Suppressor macrophage treated with lipopolysaccharide for 4 hours (primary cell): ENCODE measurements around the gene PAX7.
A peak's percentile ranks its signal among the peaks of the same experiment; 100 is the strongest.
"Not testable (repeated sequence)": the region's sequence is repeated elsewhere in the genome, so short reads cannot be mapped to it uniquely, and the experiment has no call there.

ENCODE experiments used
- DNase-seq: peaks from one replicate; pipeline ENCODE4 v3.0.0-alpha.2; 2020

Gene PAX7

DNA sequence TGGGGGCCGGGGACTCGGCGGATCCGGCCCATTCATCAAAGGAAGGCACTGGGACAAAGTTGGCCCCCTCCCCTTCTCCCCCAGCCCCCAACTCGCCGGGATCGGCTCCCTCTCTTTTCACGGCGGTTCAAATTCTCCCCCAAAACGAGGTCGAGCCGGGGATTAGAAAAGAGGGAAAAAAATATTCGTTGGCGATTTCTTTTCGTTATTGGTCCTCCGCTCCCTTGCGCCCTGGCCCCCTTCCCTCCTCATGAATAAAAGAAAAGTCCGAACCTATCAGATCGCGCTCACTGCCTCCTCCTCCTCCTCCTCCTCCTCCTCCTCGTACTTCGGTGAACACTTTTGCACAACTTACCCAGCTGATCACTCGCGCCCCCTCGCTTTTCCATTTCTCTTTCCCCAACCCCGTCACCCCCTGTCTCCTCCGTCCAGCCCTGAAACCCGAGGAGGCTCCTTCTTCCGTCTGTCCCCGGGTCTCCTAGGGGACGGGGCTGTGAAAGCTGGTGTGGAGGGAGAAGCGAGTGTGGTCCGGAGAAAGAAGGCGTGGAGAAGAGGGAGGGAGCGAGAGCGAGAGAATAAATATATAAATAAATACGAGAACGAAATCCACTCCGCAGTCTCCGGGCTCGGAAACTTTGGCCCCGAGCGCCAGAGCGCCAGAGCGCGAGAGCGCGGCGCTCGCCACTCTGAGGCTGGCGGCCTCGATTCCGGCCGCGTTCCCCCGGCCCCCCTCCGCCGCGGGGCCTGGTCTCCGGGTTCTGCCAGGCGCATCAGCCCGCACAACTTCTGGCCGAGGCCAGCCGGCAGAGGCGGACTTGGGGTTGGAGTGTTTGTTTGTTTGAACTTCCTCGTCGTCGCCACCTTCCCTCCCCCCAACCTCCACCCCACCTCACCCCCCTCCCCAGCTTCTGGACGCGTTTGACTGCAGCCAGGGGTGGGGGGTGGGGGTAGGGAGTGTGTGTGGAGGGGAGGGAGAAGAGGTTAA, at the start of gene PAX7:
PAX7 (plus strand) TSS at position 336 of the 985 bp plus-strand sequence. CDS start 758 bp downstream, outside the sequence.
- no peak for DNase-seq

DNA sequence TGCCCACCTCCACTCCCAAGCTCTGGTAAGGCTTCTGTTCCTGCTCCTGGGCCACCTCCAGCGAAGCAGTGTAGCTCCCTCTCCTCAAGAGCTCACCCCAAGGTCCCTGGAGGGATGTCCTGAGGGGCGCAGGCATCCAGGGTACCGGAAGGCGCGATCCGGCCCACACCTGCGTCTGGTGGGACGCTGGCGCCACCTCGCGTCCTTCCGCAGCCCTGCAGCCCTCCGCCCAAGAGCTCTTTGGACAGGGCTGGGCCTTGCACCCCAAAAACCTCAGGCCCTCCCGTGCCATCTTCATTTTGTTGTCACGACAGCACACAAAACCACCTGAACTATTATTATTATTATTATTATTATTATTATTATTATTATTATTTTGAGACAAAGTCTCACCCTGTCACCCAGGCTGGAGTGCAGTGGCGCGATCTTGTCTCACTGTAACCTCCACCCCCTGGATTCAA, 49.2 kb upstream of the PAX7 start:
- DNase-seq, result peak; percentile 23

DNA sequence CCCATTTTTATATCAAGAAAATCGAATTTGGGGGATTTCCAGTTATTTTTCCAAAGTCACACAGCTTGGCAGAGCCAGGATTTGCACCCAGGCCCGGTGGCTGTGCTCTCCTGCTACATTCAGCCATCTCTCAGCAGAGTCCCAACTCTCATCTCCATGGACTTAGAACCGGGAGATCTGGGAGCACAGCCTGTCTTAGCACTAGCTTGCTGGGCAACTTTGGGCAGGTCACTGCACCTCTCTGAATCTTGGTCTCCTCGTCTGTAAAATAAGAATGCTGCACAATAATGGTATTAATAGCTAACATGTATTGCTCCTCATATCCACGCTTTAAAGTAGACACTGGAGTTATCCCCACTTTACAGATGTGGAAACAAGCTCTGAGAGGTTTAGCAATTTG, 47.8 kb upstream of the PAX7 start:
- no peak for DNase-seq

DNA sequence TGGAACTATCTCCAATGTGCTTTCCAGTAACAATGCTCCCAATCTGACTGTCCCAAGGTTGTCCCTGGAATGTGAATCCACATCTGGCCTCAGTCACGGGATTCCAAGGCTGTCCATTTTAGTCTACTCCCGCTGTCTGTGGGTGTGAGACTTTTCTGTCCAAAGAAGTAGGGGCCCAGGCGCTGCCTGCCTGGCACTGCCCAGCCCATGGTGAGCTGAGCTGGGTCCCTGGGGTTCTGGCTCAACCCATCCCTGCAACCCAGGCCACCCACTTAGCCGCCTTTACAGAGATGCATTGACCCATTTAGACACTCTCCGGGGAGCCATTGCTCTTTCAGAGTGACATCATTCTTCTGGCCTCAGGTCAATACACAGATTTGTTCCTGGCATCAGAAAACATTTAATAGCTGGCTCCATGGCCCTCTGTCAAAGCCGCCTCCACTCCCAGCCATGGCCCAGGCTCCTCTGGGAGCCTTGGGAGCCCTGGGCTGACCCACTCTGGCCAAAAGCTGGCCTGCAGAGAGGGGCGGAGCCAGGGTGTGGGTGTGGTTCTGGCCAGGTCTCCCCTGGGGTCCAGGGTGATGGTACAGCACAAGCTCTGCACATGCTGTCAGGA, 47.2 kb upstream of the PAX7 start:
- no peak for DNase-seq

DNA sequence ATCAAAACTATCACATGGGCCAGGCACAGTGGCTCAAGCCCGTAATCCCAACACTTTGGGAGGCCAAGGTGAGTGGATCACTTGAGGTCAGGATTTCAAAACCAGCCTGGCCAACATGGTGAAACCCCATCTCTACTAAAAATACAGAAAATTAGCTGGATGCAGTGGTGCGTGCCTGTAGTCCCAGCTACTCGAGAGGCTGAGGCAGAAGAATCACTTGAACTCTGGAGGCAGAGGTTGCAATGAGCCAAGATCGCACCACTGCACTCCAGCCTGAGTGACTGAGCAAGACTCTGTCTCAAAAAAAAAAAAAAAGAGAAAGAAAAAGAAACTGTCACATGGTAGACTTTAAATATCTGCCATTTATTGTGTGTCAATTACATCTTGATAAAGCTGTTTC, 44.6 kb upstream of the PAX7 start:
- not testable (repeated sequence) for DNase-seq

DNA sequence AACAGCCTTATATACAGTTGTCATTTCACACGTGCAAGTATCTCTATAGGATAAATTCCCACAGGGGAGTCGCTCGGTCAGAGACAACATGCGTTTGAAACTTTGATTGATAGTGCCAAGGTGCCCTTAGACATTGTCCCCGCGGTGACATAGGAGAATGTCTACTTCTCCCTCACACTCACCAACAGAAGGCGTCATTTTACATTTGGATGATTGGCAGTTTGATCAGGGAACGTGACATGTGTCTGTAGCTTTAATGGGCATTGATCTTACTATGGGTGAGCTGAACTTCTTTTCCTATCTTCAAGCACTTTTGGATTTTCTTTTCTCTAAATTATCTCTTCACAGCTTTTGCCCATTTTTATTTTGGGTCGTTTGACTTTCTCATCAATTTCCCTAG, 42.6 kb upstream of the PAX7 start:
- DNase-seq, result no peak

DNA sequence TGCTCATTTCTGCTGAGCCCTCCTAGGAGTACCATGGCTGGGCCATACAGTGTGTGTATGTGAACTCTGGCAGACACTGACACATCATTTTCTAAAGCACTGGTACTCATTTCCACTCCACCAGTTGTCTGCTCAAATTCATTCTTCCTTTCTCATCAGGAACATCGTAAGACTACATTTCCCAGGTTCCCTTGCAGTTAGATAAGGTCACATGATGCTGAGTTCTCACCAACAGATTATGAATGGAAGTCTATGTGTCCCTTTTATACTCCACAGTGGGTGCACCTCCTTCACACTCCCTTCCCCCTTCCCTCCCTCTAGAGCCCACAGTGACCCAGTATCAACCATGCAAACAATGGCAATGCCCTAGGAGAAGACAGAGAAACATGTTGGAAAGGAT, 38.3 kb upstream of the PAX7 start:
- DNase-seq, result no peak

DNA sequence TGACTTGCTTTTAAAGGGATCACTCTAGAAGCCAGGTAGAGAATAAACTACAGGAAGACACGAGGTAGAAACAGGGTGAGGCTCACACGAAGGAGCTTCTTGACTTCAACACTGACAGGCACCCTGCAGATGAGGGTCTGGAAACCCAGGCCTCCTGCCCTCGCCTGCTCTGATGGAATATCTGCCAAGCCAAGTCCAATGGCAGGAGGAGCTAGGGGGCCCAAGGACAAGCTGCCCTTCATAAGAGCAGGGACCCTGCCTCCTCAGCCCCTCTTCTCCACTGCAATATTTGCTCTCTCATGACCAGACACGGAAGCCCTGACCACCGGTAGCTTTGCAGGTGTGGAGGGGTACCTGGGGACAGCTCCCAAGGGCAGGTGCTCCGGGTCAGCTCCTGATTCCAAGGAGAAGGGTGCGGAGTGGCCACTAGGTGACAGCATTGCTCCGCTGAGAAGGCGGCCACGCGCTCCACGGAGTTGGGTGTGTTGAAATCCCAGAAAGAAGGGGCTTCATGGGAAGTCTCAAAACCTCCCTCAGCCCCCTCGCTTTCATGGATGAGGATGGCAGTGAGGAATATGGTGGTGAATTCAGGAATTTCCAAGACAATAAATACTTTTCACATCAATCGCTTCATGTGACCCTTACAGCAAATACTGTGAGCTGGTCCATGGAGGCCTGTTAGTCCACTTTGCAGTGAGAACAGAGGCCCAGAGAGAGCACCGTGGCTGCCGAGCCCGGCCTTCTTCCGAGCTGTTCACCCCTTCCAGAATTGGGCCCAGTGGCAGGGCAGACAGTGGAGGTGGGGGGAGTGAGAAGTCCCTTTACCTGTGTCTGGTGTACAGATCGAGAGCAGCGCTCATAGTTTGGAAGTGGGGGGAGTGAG, 33.2 kb upstream of the PAX7 start:
- DNase-seq, result peak; percentile 42

DNA sequence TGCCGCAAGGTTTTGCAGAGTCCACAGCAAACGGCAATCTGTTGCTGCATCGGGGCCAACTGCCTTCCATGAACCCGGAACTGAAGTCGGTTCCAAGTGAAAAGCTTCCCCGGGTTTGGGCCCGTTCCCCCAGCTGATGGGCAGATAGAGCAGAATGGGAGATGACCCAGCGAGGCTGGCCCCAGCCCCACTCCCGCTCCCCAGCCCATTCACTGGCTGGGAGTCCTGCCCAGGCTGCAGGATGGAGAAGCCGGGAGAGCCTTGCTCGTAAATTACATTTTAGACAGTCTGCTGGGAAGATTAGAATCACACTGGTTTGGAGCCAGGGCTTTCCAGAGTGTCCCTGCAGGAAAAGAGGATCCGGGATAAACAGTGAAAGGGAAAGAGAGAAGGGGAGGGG, 31.6 kb upstream of the PAX7 start:
- DNase-seq, result no peak

DNA sequence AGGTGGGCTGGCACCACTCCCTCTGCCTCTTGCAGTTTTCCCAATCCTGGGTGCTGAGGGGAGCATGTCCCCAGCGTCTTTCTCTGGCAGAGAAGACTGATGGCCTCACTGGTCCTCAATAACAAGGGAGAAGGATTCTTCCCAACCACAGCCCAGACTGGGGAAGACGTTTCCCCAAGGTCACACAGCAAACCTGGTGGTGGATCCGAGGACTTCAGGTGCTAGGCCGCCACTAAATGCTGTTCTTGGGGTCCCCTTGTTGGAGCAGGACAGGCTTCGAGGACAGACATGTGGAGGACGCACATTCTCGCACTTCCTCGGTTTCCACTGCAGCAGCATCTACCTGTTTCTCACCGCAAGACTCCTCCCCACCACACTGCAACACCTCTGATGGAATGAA, 30.9 kb upstream of the PAX7 start:
- DNase-seq, result no peak

DNA sequence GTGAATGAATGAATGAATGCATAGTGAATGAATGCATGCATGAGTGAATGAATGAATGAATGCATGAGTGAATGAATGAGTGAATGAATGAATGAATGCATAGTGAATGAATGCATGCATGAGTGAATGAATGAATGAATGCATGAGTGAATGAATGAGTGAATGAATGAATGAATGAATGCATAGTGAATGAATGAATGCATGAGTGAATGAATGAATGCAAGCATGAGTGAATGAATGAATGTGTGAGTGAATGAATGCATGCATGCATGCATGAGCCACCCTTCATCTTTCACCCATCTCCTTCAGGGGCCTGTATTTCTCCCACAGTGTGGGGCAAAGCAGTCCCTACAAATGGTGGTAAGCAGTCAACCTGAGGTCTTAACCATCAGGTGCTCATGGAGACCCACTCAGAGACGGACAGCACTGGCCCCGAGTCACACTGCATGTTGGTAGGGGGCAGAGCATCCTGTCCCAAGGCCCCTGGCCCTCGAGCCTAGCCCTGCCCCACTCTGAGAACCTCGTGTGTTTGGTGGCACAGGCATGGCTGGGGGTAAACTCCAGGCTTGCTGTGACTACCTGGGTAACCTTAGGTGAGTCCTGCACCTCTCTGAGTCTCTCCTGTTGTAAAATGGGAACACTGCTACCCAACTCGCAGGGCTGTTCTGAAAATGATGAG, 28.0 kb upstream of the PAX7 start:
- DNase-seq, result no peak

DNA sequence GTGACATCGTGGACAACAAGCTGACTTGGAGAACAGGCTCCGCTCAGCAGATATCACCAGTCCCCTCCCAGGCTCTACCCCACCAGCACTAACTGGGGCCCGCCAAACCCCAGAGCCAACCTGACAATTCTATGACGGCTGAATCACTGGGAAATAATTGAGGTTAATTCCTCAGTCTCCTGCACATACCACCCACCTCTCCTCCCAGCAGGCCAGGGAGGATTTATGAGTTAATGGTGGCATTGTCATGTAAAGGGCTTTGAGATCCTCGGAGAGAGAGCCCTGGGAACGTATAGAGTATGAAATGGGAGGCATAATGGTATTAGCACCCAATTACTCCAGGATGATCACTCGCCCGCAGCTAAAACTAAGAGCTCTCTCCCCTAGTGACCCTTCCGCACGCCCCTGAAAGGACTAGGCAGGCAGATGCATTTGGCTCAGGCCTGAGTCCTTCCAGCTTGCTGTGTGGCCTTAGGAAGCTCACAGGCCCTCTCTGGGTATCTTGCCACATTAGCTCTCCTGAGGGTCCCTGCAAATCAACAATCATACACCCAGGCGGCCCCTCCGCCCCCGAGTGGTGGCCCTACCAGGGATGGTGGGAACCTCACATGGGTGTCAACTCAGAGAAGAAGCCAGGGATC, 27.3 kb upstream of the PAX7 start:
- no peak for DNase-seq

DNA sequence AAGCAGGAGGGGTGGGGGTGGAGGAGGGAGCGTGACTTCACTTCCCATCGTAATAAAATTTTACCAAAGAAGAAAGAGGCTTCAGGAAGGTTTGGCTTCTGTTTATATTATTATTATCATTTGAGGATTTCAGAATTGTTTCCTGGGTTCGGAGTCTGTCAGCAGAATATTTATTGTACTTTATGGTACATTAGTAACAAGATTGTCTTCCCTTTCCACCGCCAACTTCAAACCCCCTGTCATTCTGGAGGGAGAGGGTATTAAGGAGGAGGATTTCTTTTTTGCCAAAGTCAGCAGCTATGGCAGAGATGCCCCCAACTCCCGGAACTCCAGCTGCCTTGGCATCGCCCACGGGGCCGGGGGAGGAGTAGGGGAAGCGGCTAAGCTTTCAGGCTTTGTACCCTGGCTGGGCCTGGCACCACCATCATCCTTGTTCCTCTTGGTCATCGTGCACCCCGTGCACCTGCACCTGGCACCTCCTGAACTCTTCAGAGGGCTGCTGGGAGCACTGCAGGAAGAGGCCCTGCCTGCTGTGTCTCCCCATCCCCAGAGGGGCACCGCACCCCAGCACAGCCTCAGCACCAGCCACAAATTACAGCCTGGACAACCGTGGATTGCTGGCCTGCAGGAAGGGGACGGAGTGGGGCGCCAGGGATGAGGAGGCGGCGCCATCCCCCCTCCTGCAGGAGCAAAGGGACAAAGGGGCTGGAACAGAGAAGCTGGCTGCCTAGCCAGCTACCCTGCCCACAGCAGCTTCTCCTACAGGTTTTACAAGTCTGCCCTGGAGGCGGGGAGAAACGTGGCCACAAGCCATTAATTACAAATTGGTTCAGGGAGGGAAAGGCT, 24.0 kb upstream of the PAX7 start:
- DNase-seq, result no peak

DNA sequence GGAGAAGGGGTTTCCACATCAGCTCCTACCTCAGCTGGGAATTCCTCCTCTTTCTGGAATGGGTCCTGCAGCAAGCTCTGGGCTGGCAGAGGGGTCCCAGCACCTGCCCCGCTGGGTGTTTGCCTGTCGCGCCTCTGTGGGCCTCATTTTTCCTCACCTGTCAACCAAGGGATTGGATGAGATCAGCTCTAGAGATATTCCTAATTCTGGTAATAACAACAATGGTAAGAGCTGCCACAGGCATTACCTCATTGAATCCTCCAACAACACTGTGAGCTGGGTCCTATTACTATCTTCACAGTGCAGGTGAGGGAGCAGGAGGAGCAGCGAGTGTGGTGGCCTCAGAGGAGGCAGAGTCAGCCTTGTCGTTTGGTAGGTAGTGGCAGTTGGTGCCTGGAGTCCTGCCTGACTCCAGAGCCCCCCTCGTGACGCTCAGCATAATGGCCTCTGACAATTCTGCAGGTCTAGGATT, 23.3 kb upstream of the PAX7 start:
- DNase-seq, result no peak

DNA sequence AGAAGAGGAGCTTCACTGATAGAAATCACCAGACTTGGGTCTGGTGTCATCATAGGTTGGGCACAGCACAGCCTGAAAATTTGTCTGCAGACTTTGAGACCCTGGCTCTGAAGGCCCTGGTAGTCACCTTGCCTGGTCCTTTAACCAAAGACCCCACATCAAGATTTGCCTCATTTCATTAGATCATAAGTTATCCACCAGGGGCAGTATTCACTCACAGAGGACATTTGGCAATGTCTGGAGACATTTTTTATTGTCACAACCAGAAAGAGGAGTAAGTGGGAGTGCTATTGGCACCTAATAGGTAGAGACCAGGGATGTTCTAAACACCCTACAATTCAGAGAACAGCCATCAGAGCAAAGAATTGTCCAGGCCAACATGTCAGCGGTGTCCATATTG, 22.1 kb upstream of the PAX7 start:
- no peak for DNase-seq

DNA sequence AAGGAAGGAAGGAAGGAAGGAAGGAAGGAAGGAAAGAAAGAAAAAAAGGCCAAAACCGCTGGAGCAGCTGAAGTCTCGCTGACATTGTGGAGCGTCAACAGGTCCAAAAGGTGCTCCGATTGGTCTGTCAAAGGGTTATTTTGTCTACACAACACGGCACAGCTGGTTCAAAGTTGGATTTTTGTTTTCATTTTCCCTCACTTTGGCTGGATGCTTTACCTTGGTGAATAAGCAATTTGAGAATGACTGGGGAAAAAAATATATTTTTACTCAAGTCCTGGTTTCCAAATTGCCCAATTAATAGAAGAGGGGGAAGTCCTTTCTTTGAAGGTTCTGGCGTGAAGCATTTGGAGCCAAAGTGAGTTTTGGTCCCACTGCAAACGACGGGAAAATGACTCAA, 19.3 kb upstream of the PAX7 start:
- DNase-seq, result no peak

DNA sequence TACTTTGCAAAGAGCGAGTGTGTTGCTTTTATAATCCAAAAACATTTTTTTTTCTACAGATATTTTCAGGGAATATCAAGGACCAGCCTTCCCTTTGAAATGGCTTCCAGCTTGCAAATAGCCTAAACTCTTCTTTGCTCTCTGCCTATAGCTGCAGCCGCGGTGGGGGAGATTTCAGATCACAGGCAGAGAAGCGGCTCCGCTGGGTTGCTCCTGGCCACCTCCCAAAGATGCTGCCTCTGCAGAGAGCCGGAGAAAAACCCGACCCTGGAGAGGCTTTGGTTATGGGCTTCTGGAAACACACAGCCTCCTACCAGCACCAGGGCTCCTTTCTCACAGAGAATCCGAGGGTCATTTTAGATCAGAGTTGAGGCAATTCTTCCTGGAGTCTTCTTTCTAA, 18.6 kb upstream of the PAX7 start:
- no peak for DNase-seq

DNA sequence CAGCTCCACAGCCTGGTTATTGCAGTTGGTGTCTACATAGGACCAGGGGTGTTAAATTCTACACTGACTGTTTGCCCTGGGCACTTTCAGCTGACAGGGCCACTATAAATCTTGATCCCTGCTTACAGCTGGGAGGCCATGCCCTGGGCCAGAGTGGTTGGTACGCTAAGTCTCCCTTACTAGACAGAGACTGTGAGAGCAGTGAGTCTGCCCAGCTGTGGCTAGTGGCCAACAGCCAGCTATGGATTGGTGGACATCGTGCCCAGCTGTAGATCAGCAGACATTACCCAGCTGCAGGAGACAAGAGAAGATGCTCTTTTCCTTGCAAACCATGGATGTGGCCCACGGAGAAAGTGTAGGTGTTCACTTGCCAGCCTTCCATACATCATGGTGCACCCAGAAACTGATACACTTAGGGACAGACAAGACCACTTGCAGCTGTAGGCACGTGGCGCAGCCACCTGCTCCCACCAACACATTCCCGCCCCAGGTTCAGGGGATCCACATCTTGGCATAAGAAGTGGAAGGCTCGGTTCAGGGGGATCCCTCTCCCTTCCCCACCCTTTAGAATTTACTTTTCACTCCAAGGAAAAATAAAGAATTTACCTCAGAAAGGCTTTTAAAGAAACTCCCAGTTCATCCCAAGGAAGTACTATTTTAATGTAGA, 16.4 kb upstream of the PAX7 start:
- no peak for DNase-seq

DNA sequence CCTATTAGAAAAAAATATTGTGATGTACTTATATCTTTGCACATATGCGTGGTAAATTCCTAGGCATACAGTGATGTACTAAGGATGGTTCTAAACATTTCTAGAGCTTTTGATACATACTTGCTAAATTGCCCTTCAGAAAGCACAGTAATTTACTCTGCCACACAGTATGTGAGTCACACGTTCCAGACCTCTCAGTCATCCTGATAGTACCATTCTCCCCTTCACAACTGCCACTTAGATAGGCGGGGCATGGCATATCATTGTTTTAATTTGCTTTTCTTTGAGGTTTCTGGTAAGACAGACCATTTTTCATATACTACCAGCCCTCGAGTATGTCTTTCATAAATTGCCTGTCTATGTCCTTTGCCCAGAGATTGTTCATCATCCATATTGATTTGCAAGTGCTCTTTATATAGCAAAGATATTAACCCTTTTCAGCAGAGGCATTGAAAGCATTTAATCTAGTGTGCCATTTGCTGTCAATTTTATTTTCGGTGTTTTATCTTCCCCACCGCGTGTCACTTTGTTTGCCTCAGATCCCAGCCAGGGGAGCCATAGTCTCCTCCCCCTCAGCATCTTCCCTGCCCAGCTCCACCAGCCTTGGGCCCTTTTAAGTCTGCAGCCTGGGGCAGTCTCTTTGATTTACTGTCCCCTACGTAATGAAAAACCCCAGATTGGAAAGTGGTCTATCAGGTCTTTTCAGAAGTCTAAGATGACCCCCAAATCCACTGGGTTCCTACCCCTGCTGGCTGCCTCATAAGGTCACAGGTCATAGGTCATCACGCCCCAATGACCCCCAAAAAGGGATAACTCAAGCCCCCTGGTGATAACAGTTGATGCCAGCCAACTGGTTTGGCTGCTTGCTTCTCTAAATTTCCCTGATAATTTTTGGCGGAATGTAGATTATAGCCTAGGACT, 11.8 kb upstream of the PAX7 start:
- no peak for DNase-seq
